Upper lobe of left lung (tissue), 6 donors: ENCODE data around the gene KRT76. TPM values are rescaled to one million over a fixed set of nuclear protein-coding genes. Genes with fewer than 3 reads are reported as not detected.
A peak's percentile ranks its signal among the peaks of the same experiment; 100 is the strongest.

ENCODE experiments used
- ATAC-seq, 2 donors: fragments of 200-7000 bp; cut with Tn5 transposase; one replicate each; pipeline ENCODE4 v1.9.1; 2022; ENCODE audit warnings: mild to moderate bottlenecking in 2 of 2, moderate library complexity in 2 of 2; ENCODE audit not compliant: low FRiP score in 2 of 2
- DNase-seq, 2 donors: peaks; one replicate each; pipeline ENCODE4 v3.0.0-alpha.2; 2019 to 2020
- H3K27ac ChIP-seq, 4 donors: fragments of 200-600 bp; sonication (generic); one replicate each; pipeline ENCODE4 v1.5.1; 2016 to 2019
- H3K27me3 ChIP-seq, 4 donors: fragments of 200-600 bp; sonication (generic); one replicate each; pipeline ENCODE4 v1.5.1; 2017 to 2019
- H3K36me3 ChIP-seq, 4 donors: fragments of 200-600 bp; sonication (generic); one replicate each; pipeline ENCODE4 v1.5.1; 2016 to 2019
- H3K4me1 ChIP-seq, 4 donors: fragments of 200-600 bp; sonication (generic); one replicate each; pipeline ENCODE4 v1.5.1; 2018 to 2019
- H3K4me3 ChIP-seq, 4 donors: fragments of 200-600 bp; sonication (generic); one replicate each; pipeline ENCODE4 v1.5.1; 2017 to 2019; ENCODE audit warnings: mild to moderate bottlenecking in 2 of 4, moderate library complexity in 1 of 4
- H3K9me3 ChIP-seq, 4 donors: fragments of 200-600 bp; sonication (generic); one replicate each; pipeline ENCODE4 v1.5.1; 2018 to 2019
- EP300 ChIP-seq, 4 donors: sonication (generic); formaldehyde crosslinking; IDR thresholded peaks; one replicate each; pipeline ENCODE4 v1.5.1; 2017; ENCODE audit warnings: antibody characterized with exemption in 4 of 4, control low read depth in 2 of 4
- POLR2A ChIP-seq, 4 donors: fragments of 450-650 bp; IDR thresholded peaks; one replicate each; pipeline ENCODE4 v1.5.1; 2016 to 2017; ENCODE audit warnings: antibody characterized with exemption in 4 of 4, mild to moderate bottlenecking in 2 of 4
- POLR2AphosphoS5 ChIP-seq, 2 donors: sonication (generic); formaldehyde crosslinking; IDR thresholded peaks; one replicate each; pipeline ENCODE4 v1.5.1; 2017; ENCODE audit warnings: antibody characterized with exemption in 2 of 2
- WGBS, 2 donors: methylation state at CpG; one replicate each; pipeline ENCODE4 v1.1.5; 2017 to 2018; 5-methylcytosine and 5-hydroxymethylcytosine counted together
- total RNA-seq, 6 donors: library from RNA; depleted of rRNA in 4 of 6; stranded (reverse); fragments of >200 nt in 4 of 6; gene quantifications; one replicate each; pipeline versions ENCODE4 v1.1.0 to v1.2.1, GENCODE V29; 2016 to 2021
- TF ChIP-seq, protein P1 (sequence below), 6 experiments: fragments of 450-650 bp in 4 of 6; fragments of 200-600 bp in 2 of 6; sonication (generic) in 2 of 6; IDR thresholded peaks; one replicate each; pipeline ENCODE4 v1.5.1; 2016 to 2019; ENCODE audit warnings: antibody characterized with exemption in 6 of 6
- donor health status: DM: no; HTN: no; CAD: no; lungs with moderate emphysema.
- donor health status: DM: no; HTN: yes; CAD: no; lungs with severe emphysema.

KRT76 gene
- total RNA-seq, 6 donors from 2014 or later, result not detected

- Histone ChIP-seq H3K4me1 (peaks cover 6 to 21% (median 16%) of the 10 kb centered on the region in 4 donors), H3K27me3 (no peaks in the 10 kb centered on the region), H3K27ac (no peak overlapping the region), H3K36me3 (no peaks in the 10 kb centered on the region), H3K9me3 (no peaks in the 10 kb centered on the region), H3K4me3 (no peak overlapping the region)
- ATAC-seq (peak in 1 of 2 donors; percentile 83), DNase-seq (peak in 1 of 2 donors; percentile 42)
- 53 to 54% methylated on average over 7 of the region's 7 CpGs for WGBS, 2 donors
- no peak for TF ChIP-seq POLR2A (IDR thresholded peaks at IDR 0.05)
- TF ChIP-seq EP300 (IDR thresholded peaks at IDR 0.05), result no peak
- no peak for TF ChIP-seq POLR2AphosphoS5 (IDR thresholded peaks at IDR 0.05)
- TF ChIP-seq, protein P1, sequence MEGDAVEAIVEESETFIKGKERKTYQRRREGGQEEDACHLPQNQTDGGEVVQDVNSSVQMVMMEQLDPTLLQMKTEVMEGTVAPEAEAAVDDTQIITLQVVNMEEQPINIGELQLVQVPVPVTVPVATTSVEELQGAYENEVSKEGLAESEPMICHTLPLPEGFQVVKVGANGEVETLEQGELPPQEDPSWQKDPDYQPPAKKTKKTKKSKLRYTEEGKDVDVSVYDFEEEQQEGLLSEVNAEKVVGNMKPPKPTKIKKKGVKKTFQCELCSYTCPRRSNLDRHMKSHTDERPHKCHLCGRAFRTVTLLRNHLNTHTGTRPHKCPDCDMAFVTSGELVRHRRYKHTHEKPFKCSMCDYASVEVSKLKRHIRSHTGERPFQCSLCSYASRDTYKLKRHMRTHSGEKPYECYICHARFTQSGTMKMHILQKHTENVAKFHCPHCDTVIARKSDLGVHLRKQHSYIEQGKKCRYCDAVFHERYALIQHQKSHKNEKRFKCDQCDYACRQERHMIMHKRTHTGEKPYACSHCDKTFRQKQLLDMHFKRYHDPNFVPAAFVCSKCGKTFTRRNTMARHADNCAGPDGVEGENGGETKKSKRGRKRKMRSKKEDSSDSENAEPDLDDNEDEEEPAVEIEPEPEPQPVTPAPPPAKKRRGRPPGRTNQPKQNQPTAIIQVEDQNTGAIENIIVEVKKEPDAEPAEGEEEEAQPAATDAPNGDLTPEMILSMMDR (IDR thresholded peaks at IDR 0.05), result no peak
Observed at GRCh38 chr12:52798671-52799504, 21.7 kb upstream of the KRT76 start.

DNA sequence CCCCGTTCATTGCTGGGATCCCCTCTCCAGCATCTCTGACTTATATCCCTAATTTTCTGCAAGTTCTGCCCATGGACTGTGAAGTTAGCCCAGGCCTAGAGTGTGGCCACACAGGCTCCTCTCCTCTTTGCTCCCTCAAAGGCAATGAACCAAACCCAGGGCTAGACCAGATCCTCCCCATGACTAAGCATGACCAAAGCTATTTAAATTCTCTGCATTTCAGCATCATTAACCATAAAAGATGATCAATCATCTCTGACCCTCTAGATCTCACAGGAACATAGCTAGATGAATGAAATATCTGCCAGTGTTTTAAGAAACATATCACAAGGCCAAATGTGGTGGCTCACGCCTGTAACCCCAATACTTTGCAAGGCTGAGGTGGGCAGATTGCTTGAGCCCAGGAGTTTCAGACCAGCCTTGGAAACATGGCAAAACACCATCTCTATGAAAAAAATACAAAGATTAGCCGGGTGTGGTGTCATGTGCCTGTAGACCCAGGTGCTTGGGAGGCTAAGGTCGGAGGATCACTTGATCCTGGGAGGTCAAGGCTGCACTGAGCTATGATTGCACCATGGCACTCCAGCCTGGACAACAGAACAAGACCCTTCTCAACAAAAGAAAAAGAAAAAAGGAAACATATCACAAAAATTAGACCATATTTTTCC lies 21.0 kb upstream of the KRT76 start:
- 90 to 91% methylated on average over 4 of the region's 4 CpGs for WGBS, 2 donors
- no peaks in the 10 kb centered on the region for H3K27me3 ChIP-seq
- ATAC-seq (no peak), DNase-seq (no peak)
- no peak overlapping the region for H3K4me3 ChIP-seq
- H3K9me3 ChIP-seq, result no peaks in the 10 kb centered on the region
- TF ChIP-seq POLR2A (IDR thresholded peaks at IDR 0.05), result no peak
- TF ChIP-seq, protein P1 (IDR thresholded peaks at IDR 0.05), result no peak
- TF ChIP-seq POLR2AphosphoS5 (IDR thresholded peaks at IDR 0.05), result no peak
- TF ChIP-seq EP300 (IDR thresholded peaks at IDR 0.05), result no peak
- no peak overlapping the region for H3K27ac ChIP-seq
- no peaks in the 10 kb centered on the region for H3K36me3 ChIP-seq
- H3K4me1 ChIP-seq, result peaks cover 6 to 21% (median 16%) of the 10 kb centered on the region in 4 donors

DNA sequence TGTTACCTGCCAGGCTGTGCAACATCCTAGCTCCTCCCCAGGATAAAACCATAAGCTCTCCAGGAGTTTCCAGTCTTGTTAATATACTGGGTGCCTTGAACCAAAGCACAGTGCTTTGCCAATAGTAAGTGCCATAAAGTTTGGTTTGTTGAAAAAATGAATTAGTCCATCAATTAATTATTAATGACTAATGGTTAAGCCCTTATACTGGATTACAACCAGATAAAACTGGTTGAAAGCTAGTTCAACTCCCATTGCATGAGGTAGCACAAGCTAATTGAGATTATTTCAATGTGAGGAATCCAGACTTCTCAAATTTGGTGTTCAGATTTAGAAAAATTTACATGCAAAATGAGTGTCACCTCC lies 20.4 kb upstream of the KRT76 start:
- Histone ChIP-seq H3K27ac (no peak overlapping the region), H3K4me3 (no peak overlapping the region), H3K36me3 (no peaks in the 10 kb centered on the region), H3K4me1 (peaks cover 6 to 21% (median 16%) of the 10 kb centered on the region in 4 donors), H3K9me3 (no peaks in the 10 kb centered on the region), H3K27me3 (no peaks in the 10 kb centered on the region)
- no peak for DNase-seq
- TF ChIP-seq, protein P1 (IDR thresholded peaks at IDR 0.05), result no peak
- TF ChIP-seq EP300 (IDR thresholded peaks at IDR 0.05) (no peak), POLR2AphosphoS5 (IDR thresholded peaks at IDR 0.05) (no peak), POLR2A (IDR thresholded peaks at IDR 0.05) (no peak)
- ATAC-seq, result no peak

DNA sequence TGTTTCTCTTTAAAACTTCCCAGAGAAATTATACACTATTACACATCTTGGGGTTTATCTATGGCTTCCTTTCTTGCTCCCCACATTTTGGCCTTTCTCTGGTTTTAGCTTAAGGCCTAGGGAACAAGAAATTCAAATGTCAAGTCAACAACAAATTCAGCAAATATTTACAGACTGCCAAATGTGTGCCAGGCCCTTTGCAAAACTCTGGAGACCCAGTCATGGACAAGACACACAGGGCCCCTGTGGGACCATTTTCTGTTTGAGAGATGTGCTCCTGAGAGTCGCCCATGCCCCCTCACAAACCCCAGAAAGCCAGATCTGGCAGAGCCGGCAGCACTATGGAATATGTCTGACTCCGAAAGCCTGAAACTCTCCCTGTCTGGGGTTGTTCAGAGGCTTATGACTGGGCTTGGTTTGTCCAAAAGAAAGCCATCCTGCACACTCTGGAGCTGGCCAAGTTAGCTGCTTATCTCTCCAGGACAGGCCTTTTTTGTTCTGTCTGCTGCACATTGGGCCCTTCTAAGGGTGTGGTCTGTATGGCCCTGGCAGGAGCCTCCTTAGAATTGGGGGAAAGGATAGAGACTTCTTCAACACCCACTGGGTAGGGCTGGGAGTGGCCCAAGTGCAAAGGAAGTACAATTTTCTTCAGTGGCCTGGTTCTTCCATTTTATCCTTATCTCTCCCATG lies 19.8 kb upstream of the KRT76 start:
- peaks cover 6 to 21% (median 16%) of the 10 kb centered on the region in 4 donors for H3K4me1 ChIP-seq
- H3K9me3 ChIP-seq, result no peaks in the 10 kb centered on the region
- no peaks in the 10 kb centered on the region for H3K36me3 ChIP-seq
- no peak for TF ChIP-seq EP300 (IDR thresholded peaks at IDR 0.05)
- TF ChIP-seq, protein P1 (IDR thresholded peaks at IDR 0.05), result no peak
- ATAC-seq (no peak), DNase-seq (no peak)
- H3K27me3 ChIP-seq, result no peaks in the 10 kb centered on the region
- H3K27ac ChIP-seq, result no peak overlapping the region
- 86 to 92% methylated on average over 3 of the region's 3 CpGs for WGBS, 2 donors
- no peak overlapping the region for H3K4me3 ChIP-seq
